GM21619 (cell line): ENCODE measurements around the gene FBXL17.

Experiments used
- ATAC-seq: cut with Tn5 transposase; IDR thresholded peaks from one replicate; pipeline ENCODE4 v1.9.1; 2021; ENCODE audit not compliant: unreplicated experiment

The FBXL17 gene

DNA sequence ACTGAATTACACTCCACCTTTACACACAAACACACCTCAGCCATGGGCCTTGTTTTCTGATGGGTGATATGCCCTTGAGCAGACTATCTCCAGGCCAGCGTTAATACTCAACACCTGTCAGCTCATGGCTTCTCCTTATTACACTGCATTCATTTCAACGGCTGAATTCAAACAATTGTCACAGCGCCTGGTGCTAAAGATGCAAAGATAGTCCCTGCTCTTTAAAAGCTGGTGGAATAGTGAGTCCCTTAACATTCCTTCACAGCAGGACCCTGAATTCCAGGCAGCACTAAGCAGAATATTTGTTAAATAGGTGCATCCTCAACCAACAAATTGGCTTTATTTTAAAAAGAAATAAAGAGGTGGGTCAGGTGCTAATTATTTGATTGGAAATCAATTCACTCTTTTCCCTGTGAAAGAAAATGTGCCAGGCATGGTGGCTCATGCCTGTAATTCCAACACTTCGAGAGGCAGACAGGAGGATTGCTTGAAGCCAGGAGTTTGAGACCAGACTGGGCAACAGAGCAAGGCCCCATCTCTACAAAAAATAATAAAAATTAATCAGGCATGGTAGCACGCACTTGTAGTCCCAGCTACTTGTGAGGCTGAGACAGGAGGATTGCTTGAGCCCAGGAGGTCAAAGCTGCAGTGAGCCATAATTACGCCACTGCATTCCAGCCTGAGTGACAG lies 555.4 kb downstream of the FBXL17 start:
- ATAC-seq = no peak

DNA sequence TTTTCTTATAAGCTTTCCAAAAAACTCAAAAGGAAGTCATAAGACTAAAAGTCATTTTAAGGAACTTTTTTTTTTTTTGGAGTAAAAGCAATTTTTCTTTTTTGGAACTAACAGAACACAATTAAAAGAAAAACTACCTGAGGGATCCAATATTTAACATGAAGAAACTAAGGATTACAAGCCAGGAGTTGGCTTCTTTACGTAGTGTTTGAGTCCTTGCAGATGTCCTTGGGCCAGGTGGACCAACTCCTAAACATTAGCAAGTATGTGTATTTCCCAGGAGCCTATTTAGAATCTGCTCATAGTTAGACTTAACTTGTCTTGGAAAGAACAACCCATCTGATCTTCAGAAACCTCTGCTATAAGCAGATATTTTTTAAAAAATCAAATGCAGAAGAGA lies 557.1 kb downstream of the FBXL17 start:
- no peak for ATAC-seq

DNA sequence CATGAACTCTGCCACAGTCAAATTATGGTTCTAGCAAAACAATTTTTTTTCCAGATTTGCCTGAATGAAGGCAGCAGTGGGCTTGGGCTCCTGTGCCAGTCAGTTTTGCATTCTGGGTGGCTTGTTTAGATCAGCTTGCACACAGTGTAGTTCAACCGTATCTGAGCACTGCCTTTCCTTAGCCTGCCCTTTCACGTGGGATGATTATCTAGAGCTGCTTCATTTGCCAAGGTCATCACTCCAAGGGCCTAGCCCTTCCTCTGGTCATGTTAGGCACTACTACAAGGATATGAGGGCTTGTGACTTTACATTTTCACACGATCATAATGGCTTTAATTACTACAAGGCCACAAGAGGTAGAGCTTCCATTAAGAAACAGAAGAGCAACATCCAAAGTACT lies 560.6 kb downstream of the FBXL17 start:
- no peak for ATAC-seq

DNA sequence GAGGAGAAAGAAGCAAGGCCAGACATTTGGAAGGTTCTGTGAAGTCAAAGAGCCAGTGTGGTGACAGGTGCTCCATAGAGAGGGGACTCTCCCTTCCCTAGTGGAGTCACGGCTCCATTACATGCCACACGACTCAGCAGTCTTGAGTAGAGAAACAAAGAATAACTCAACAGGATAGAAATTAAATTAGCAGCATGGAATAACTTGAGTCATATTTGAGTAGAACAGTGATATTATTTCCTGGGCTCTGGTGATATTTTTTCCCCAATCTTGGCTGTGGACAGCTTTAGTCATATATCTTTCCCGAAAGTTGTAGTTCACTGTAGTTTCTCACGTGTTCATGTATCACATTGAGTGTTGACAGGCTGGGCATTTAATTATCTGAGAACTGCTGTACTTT lies 561.5 kb downstream of the FBXL17 start:
- ATAC-seq = no peak

DNA sequence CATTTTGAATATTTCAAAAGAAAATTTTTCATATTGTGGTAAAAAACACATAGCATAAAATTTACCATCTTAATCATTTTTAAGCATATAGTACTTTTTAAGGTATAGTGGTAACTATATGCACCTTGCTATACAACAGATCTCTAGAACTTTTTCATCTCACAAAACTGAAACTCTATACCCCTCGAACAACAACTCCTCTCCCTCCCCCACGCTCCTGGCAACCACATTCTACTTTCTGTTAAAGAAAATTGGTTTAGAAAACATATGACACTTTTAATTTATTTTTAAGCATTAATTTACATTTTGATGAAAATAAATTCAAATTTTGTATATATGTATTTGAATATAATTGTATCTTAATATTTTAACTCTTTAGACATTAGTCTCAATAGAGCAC lies 563.9 kb downstream of the FBXL17 start:
- ATAC-seq = no peak

DNA sequence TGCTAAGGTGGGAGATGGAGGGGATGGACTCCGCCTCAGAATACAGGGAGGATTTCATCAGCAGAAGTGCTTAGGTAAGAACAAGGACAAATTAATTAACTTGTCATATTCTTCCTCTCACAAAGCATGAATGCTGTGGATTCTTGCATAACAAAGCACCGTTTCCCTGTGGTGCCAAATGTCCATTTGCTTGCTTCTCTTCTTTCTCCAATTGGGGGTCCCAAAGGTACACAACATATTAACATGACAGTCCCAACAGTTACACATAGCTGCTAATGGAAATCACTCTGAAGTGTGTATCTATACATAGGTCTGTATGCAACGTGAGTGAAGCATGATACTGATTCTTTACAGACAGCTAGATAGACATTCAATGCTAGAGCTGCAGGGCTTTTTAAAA lies 564.5 kb downstream of the FBXL17 start:
- no peak for ATAC-seq

DNA sequence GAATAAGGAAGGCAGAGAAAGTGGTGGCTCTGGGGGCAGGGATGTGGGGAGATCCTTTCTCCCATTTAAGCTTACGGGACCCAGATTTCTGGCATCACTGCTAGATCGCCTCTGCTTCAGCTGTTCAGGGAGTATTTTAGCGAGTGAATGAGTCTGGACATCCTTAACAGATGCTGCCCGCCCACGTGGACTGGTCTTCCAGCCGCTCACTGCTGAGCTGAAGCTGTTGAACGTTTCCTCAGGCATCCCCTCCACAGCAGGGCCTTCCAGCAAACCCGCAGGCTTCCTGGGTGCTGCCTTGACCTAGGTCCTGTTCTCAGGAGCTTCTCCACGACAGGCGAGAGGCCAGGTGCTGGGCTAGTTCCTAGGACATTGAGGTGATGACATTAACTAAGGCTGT lies 566.8 kb downstream of the FBXL17 start:
- ATAC-seq = no peak

DNA sequence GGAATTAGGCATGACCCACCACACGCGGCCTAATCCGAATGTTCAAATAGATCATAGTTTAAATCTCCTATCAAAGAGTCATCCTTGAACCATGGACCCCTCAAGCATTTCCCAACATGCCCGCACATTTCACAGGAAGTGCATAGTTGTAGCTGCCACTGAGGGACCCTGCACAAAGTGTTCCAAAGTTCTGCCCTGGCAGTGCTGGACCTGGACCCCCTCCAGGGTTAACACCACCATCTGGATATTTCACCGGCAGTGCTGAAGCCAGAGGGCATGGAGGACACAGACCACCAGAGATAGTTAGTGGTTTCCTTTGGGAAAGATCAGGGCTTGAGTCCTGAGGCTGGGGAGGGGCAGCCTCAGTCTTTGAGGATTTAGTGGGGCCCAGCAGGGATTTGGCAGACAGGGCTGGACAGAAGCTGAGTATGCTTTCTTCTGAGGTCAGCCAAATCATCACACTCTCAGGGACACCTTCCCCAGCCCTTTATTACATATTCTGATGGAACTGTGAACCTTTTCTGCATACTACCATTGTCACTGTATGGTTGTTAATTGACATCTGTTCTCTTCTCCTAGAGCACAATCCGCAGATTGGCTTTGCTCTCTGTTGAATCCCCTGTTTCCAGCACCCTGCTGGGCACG lies 567.6 kb downstream of the FBXL17 start:
- no peak for ATAC-seq

DNA sequence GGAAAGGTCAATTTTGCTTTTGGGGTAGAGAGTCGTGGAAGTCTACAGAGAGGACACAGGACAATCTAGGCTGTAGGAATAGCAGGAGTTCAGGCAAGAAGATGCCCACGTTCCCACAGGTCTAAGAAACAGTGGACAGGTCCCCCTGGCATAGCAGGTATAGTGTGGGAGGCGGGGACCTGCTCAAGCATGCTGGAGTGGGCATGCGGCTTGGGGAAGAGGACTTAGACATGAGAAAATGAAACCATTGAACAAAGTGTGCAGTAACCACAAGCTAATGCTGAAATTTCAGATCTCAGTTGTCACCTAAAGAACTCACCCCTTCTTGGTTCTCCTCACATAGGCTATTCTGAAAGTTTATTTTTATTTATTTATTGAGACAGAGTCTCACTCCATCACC lies 568.3 kb downstream of the FBXL17 start:
- ATAC-seq = peak; percentile 83

DNA sequence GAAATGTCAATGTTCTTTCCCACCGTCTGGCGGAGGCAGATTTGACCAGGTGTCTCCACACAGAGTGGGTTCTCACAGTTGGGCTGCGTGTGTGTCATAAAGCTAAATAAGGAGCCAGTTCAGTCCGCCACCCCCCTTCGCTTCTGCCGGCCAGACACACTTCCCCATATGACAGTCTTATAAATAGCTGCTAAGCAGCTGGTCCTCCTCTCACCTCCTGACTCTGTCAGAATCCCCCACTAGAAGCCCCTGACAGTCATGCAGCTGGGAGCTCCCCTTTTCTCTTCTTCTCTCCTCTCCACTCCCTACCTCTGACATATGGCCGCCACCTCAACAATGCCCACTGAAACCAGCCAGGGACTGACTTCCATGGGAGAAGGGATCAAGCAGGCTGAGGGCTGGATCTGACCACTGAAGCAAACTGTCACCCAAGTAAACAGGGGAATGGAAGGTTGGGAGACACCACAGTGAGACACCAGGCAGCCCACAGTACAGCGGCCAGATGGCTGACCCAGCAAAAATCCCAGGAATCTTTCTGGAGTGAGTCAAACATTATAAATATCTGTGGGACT lies 569.2 kb downstream of the FBXL17 start:
- peak; percentile 71 for ATAC-seq

DNA sequence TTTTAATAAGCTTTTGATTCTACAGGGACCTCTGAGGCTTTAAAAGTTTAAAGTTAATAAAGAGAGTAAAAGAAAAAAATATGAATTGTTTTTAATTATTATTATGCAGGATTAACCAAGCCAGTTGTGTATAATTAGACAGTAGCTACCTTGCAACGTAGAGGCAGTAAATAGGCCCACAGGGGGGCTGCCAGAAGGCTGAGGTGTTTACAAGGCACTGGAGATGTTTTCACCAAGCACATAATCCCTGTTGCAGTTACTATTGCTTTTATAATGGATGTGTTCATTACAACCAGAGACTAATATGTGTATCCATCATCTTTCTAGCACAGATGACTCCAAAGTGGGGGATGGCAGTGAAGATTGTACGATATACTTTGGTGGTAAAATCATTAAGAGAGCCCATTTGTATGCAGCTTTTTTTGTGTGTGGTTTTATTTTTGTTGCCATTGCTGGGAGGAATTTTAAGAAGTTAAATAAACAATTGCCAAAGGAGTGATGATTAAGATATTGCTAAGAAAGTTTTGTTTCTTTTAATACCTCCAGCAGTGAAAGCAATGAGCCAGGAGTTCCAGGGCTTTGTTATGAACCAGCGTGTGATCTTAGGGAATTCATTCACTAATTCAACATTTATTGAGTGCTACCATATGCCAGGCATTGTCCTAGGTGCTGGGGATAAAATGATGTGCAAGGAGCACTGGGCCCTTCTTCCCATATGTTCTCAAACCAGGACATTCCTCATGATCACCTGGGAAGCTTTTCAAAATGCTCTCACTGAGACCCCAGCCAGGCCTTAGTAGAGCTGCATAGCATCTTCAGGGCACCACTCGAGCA lies 572.5 kb downstream of the FBXL17 start:
- no peak for ATAC-seq
